Stimulated activated CD8-positive, alpha-beta memory T cell treated with anti-CD3 and anti-CD28 coated beads, Interleukin-7, amount 100 ng/mL, for 24 hours (primary cell): ENCODE measurements around the gene CAPS.
"Not testable (repeated sequence)": the region's sequence is repeated elsewhere in the genome, so short reads cannot be mapped to it uniquely, and the experiment has no call there.

Source experiments
- DNase-seq: peaks from one replicate; pipeline ENCODE4 v3.0.0-alpha.2; 2020; ENCODE audit warnings: low read depth

Gene CAPS

DNA sequence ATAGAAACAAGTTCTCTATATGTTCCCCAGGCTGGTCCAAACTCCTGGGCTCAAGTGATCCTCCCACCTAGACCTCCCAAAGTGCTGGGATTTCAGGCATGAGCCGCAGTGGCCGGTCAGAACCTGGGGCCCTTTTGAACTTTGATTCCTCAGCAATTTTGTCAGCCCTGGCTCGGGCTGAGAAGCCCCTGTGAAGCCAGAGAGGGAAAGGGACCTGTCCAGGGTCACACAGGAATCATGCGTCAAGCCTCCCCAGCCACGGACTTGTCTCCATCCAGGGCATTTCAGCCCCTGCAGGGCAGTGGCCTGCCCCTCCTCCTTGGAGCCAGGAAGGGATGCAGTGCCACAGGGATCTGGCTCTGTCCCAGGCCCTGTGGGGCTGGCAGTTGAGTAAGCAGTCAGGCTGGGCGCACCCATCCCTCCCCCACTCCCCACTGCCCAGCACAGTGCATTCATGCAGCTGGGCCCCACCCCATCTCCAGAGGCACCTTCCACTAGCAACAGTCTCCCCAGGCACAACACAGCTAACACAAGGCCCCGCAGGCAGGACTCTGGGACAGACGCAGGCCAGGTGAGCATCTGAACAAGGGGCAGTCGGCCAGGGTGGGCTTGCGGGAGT lies at the start of gene CAPS:
CAPS (plus strand) TSS at position 516 of the 619 bp plus-strand sequence. CDS start 153 bp downstream, outside the sequence.
- DNase-seq = no peak

DNA sequence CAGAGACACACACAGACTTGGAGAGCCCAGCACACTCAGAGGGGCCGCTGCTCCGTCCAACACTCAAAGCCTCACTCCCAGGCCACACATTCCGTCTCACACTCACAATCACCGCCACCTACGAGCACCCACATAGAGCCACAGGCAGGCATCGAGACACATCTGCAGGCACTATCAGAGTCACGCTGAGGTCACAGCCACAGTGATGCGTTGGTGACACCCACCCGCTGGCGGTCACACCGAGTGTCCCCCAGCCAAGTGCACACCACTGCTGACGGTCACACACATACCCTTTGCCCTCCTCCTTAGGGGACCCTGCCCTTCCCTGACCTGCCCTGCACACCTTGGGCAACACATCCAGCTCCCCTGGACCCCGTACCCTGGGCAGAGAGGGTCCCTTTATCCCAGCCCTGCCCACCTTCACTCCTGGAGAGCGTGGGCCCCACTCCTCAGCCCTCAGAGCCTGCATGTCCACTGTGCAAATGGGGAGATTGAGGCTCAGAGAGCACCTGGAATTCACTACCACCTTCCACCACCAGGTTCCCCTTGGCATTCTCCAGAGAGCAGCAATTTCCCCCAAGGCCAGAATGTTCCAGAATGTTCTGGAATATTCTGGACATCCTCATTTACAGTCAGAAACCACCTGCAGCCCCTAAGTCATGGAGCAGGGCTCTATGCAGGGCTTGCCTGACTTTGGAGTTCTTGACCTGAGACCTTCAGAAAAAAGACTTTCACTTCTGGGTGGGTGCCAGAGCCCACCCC lies 49.1 kb upstream of the CAPS start:
- no peak for DNase-seq

DNA sequence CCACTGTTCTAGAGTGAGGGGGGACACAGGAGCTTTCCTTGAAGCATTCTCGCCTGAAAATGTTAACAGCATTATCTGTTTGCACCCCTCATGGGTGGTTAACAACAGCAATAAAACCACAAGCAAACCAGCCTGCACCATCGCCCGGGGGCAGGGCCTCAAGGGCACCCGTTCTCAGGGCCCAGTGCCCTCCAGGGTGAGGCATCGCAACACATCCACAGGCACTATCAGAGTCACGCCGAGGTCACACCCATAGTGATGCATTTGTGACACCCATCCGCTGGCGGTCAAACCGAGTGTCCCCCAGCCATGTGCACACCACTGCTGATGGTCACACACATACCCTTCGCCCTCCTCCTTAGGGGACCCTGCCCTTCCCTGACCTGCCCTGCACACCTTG lies 48.3 kb upstream of the CAPS start:
- DNase-seq = no peak

DNA sequence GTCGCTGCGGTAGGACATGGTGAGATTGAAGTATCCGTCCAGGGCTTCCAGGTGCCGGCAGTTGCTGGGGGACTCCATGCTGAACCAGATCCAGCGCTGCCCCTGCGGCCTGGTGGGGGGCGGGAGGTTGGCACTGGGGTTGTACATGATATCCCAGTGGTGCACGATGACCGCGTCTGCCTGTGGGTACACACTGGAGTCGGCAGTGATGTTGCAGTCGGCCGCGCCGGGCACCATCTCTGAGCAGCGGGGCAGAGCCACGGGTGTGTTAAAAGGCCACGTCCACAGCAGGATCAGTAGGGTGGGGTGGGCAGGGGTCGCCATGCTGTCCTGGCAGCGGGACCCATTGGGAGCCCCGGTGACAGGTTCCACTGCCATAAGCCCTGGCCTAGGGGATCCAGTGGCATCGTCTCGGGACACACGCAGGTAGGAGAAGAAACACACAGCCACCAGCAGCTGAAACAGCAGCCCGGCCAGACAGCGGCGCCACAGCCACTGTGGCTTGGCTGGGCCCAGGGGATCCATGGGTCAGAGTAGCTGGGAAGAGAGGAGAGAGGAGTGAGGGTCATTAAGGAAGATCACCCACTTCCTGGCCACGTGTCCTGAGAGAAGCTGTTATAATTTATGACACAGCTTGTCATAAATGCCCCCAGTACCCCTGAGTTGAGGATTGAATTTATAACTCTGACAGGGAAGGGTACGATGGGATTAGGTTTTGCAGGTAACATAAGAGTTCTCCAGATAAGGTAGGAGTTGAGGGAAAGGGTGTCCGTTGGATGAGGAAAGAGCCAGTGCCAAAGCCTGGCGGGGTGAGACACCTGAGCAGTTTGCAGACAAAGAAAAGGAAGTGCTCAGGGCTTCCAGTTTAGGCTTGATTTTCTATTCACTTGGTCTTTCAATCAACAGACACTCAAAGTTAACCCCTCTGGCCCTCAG lies 46.6 kb upstream of the CAPS start:
- DNase-seq = no peak

DNA sequence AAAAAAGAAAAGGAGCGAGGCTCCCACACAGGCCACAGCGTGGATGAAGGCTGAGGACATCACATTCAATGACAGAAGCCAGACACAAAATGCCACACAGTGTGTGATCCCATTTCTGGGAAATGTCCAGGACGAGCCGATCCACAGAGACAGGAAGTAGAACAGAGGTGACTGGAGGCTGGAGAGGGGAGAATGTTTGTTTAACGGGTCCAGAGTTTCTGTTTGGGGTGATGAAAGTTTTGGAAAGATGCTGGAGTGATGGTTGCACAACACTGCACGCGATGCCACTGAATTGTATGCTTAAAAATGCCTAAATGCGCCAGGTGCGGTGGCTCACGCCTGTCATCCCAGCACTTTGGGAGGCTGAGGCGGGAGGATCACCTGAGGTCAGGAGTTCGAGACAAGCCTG lies 43.1 kb upstream of the CAPS start:
- no peak for DNase-seq

DNA sequence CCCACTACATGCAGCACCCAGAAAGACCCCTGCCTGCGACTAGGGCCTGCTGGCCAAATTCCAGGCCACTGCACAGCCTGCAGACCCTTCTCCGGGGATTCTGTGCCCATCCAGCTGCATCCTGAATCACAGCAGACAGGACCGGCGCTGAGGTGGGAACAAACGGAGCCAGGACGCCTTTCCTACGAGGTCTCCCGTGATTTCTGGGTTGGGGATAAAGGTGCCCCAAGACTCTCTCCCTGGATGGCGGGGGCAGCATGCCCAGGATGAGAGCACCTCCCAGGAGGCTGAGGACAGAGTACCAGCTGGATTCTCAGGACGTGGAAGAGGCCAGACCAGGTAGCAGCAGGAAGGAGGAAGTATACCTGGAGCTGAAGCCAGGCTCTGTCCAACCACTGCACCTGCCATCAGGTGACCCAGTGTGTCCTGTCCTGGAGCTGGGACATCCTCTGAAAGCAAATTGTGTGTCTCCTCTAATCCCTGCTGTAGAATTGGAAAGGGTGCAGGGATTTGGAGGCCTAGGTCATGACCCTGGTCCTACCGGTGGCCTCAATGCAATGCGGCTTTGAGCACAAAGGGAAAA lies 40.3 kb upstream of the CAPS start:
- DNase-seq = no peak

DNA sequence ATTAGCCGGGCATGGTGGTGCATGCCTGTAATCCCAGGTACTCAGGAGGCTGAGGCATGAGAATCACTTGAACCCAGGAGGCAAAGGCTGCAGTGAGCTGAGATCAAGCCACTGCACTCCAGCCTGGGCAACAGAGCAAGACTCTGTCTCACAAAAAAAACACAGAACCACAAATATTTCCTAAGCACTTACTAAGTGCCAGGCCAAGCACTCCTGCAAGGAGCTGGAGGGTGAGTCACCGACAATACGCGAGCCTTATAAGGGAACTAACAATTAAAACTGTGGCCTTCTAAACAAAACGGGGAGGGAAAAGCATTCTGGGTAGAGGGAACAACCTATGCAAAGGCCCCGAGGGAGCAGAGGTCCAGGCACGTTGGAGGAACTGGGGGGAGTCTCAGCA lies 39.6 kb upstream of the CAPS start:
- DNase-seq = not testable (repeated sequence)

DNA sequence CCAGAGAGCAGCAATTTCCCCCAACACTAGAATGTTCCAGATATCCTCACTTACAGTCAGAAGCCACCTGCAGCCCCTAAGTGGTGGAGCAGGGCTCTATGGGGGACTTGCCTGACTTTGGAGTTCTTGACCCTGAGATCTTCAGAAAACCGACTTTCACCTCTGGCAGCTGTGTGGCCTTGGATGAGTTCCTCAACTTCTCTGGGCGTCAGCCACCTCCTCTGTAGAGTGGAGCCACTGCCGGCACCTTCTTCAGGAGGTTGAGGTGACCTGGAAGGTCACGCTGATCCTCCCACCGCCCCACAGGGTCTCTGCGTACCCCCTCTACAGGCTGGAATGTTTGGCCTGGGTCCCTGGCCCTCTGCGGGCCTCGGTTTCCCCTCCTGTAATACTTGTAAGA lies 36.6 kb upstream of the CAPS start:
- no peak for DNase-seq

DNA sequence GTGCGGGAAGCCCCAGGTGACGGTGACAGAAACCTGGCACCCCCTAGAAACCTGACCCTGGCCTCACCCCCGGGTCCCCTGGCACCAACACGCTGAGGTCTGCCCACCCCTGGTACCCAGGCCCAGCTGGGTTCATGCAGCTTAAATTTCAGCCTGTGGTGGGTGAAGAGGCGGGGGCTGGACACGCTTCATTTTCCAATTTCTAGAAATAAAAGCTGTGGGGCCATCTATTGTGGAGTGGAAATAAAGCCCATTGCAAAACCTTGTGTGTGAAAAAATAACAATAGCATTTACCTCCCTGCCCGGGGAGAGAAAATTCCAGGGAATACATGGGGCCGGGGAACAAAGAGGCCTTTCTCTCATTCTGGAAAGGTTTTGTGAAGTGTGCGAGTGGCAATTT lies 36.2 kb upstream of the CAPS start:
- DNase-seq = no peak

DNA sequence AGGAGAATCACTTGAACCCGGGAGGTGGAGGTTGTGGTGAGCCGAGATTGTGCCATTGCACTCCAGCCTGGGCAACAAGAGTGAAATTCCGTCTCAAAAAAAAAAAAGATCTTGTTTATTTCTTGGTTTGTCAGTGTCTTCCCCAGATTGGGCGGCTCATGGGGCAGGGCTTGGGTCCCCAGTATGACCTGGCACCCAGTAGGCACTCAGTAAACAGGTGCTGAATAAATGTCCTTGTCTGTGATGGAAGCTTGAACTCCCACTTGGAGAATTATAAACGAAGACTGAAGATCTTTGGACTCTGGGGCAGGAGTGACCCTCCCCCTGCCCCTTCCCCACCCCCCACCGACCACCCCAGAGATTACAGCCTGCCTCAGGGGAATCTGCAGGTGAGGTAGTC lies 33.9 kb upstream of the CAPS start:
- DNase-seq = no peak

DNA sequence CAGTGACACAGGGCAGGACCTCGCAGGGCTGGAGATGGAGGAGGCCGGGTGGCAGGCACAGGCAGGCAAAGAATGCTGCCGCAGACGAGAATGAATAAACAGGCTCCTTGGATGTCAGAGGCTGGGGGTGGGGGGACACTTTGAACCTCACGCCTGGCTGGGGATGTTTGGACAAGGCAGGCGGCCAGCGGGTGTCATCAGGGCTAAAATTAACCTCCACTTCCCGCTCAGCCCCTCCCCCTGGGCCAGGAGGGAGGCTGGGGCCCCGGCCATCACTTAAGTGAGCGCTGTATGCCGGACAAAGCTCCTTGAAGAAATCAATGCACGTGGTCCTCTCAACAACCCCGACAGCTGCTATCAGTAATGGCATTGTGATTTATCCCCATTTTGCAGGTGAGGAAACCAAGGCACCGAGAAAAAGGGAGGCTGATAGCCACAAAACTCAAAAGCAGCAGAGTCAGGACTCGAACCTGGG lies 33.4 kb upstream of the CAPS start:
- DNase-seq = no peak

DNA sequence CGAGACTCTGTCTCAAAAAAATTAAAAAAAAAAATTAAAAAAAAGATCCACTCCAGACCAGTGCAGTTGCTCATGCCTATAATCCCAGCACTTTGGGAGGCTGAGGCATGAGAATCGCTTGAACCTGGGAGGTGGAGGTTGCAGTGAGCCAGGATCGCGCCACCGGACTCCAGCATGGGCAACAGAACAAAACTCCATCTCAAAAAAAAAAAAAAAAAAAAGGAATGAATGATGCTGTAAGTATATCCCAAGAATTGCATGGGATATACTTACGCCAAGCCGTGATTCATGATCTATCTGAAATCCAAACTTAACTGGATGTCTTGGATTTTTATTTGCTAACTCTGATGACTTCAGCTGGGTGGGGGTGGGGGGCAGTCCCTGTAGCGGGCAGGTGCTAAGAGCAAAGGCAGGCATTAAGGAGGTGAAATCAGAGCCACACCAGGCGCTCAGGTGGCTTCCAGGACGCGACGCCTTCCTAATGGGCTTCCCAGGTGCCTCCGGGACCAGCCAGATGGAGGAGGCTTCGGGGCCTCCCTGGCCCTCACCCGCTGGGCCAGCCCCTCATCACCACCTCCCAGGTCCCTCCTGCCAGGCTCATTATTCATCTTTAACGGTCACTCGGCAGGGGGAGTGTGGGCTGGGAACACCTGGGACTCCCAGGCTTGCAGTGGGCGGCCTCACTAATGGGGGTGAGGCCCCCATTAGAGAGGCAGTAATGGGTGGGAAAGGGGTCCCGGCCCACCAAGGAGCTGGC lies 32.3 kb upstream of the CAPS start:
- no peak for DNase-seq

DNA sequence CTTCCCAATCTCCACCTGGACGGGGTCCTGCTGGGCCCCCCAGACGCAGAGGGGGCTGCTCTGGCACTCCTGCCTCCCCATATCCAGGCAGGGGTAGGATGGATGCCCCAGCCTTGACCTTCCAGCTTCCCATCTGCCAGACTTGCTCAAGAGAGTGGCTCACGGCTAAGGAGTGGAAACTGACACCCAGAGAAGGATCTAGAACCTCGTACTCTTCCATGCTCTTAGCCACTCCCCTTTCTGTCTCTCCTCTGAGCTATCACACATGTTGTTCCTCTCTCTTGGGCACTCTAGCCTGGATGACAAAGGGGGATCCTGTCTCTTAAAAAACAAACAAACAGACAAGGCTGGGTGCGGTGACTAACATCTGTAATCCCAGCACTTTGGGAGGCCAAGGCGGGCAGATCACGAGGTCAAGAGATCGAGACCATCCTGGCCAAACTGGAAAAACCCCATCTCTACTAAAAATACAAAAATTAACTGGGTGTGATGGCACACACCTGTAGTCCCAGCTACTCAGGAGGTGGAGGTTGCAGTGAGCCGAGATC lies 31.6 kb upstream of the CAPS start:
- no peak for DNase-seq

DNA sequence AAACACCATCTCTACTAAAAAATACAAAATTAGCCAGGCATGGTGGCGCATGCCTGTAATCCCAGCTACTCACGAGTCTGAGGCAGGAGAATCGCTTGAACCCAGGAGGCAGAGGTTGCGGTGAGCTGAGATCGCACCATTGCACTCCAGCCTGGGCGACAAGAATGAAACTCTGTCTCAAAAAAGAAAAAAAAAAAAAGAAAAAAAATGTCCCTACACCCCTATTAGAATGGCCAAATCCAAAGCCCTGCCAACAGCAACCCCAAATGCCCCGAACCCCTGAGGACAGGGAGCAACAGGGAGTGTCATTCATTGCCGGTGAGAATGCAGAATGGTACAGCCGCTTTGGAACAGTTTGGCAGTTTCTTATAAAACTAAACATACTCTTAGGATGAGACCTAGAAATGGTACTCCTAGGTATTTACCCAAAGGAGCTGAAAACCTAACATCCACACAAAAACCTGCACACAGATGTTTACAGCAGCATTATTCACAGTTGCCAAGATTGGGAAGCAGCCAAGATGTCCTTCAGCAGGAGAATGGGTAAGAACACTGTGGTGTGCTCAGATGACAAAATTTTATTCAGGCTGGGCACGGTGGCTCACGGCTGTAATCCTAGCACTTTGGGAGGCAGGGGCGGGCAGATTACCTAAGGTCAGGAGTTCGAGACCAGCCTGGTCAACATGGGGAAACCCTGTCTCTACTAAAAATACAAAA lies 30.7 kb upstream of the CAPS start:
- DNase-seq = not testable (repeated sequence)

DNA sequence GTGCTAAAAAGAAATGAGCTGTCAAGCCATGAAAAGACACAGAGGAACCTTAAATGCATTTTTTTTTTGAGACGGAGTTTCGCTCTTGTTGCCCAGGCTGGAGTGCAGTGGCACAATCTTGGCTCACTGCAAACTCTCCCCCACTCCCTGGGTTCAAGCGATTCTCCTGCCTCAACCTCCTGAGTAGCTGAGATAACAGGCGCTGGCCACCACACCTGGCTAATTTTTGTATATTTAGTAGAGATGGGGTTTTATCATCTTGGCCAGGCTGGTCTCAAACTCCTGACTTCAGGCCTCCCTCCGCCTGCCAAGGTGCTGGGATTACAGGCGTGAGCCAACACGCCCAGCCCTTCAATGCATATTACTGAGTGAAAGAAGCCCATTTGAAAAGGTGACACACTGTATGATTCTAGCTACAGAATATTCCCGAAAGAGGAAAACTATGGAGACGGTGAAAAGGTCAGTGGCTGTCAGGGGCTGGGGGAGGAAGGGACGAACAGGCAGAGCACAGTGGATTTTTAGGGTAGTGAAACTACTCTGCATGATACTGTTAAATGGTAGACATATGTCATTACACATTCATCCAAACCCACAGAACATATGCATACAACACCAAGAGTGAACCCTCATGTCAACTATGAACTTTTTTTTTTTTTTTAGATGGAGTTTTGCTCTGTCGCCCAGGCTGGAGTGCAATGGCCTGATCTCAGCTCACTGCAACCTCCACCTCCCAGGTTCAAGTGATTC lies 29.8 kb upstream of the CAPS start:
- not testable (repeated sequence) for DNase-seq

DNA sequence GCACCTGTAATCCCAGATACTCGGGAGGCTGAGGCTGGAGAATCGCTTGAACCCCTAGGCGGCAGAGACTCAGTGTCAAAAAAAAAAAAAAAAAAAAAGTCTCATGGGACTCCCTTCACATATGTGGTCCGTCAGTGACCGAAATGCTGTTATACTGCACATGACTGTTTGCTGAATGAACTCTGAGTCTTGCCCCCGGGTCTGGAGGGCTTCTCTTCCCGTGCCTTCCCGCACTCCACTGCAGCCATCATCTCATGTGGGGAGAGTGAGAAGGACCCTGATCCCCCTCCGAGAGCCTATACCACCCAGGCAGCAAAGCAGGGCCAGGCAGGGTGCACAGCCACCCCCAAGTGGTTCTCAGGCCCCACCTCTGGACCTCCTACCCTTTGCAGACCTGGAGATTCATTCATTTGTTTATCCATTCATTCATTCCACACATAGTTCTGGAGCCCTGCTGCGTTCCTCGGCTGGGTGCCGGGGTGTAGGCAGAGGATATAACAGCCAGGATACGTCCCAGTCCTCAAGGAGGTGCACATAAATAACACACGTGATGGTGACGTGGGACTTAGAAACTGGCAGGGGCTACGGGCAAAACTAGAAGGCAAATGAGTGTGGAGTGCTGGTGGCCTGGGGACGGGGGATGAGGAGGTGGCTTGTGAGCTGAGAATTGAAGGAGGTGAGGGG lies 24.6 kb upstream of the CAPS start:
- DNase-seq = no peak

DNA sequence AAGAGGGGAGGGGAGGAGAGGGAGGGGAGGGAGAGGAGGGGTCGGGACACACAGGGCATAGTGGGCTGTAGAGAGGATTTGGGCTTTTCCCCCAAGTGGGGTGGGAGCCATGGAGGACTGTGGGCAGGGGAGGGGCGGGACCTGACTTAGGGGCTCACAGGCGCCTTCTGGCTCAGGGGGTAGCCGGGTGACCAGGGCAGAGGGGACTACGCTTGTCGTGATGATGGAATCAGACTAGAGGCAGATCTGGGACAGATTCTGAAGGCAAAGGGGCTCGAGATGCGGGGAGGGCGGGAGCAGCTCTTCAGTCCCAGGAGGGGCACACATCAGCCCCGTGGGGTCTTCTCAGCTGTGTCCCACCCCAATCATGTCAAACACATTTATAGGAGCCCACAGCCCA lies 24.0 kb upstream of the CAPS start:
- no peak for DNase-seq

DNA sequence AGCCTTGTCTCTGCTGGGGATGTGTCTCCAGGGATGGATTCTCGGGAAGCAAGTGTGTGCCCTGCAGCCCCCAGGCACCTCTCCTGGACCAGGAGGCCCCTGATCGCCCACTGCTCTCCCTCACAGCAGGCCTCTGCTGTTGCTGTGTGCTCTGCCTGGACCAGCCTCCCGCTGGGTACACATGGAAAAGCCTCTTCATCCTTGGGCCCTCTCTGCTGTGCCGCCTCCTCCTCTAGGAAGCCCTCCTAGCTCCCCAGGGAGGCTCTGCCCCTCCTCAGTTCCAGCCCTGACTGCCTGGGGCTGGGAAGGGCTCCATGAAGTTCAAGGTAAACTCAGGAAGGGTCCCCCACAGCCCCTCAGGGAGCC lies 22.5 kb upstream of the CAPS start:
- DNase-seq = no peak
